ENCODE results near the gene CIITA. TPM values are rescaled to one million over a fixed set of nuclear protein-coding genes. Genes with fewer than 3 reads are reported as not detected.

The CIITA gene
- total RNA-seq, 1 experiment from 2014 or later = not detected

- TF ChIP-seq, protein P1, sequence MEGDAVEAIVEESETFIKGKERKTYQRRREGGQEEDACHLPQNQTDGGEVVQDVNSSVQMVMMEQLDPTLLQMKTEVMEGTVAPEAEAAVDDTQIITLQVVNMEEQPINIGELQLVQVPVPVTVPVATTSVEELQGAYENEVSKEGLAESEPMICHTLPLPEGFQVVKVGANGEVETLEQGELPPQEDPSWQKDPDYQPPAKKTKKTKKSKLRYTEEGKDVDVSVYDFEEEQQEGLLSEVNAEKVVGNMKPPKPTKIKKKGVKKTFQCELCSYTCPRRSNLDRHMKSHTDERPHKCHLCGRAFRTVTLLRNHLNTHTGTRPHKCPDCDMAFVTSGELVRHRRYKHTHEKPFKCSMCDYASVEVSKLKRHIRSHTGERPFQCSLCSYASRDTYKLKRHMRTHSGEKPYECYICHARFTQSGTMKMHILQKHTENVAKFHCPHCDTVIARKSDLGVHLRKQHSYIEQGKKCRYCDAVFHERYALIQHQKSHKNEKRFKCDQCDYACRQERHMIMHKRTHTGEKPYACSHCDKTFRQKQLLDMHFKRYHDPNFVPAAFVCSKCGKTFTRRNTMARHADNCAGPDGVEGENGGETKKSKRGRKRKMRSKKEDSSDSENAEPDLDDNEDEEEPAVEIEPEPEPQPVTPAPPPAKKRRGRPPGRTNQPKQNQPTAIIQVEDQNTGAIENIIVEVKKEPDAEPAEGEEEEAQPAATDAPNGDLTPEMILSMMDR (conservative IDR thresholded peaks at IDR 0.05) = no peak
- H3K79me2 ChIP-seq (ENCODE audit: insufficient read depth, low read length) = no peaks in the 10 kb centered on the region
These were observed 27.1 kb upstream of the CIITA start for GRCh38 chr16:10849736-10850477.

More at GRCh38 chr16:10849736-10850477, 27.1 kb upstream of the CIITA start:
- Histone ChIP-seq H2AFZ (ENCODE audit: low read length) (no peak overlapping the region), H3K4me1 (ENCODE audit: insufficient read depth, low read length) (no peaks in the 10 kb centered on the region), H2BK5ac (ENCODE audit: insufficient read length, low read length) (no peak overlapping the region), H2AK5ac (ENCODE audit: insufficient read length, low read length) (no peak overlapping the region), H4K8ac (replicated peaks; ENCODE audit: insufficient read length, low read depth, low read length) (no peak overlapping the region), H3K9me3 (ENCODE audit: control insufficient read depth, low read depth, low read length) (no peaks in the 10 kb centered on the region), H4K5ac (ENCODE audit: insufficient read length, low read depth, low read length) (no peak overlapping the region), H4K91ac (ENCODE audit: insufficient read length, low read depth, low read length) (no peak overlapping the region), H3K9ac (ENCODE audit: extremely low read depth, insufficient read length, low read length) (no peak overlapping the region), H3K18ac (ENCODE audit: insufficient read length, low read depth, low read length) (no peak overlapping the region), H3K79me1 (ENCODE audit: insufficient read depth, low read depth, low read length, poor library complexity, severe bottlenecking) (no peaks in the 10 kb centered on the region), H3K23ac (ENCODE audit: insufficient read length, low read depth, low read length) (no peak overlapping the region), H3K56ac (ENCODE audit: insufficient read length, low read depth, low read length) (no peak overlapping the region), H3K23me2 (ENCODE audit: insufficient read length, low read depth, low read length, poor library complexity, severe bottlenecking) (no peaks in the 10 kb centered on the region), H3K14ac (ENCODE audit: insufficient read depth, low read length) (no peak overlapping the region), H2BK15ac (ENCODE audit: low read depth, low read length) (no peak overlapping the region), H3T11ph (ENCODE audit: low read length) (no peak overlapping the region), H2BK12ac (ENCODE audit: insufficient read length, low read depth, low read length) (no peak overlapping the region), H3K27ac (ENCODE audit: insufficient read length, low read depth, low read length) (no peak overlapping the region), H3K4me2 (ENCODE audit: insufficient read depth, insufficient read length, low read length) (no peak overlapping the region), H2BK20ac (ENCODE audit: low read depth, low read length, poor library complexity, severe bottlenecking) (no peak overlapping the region), H3K4ac (ENCODE audit: low read depth, low read length) (no peak overlapping the region), H2BK120ac (ENCODE audit: low read depth, low read length, poor library complexity, severe bottlenecking) (no peak overlapping the region), H3K27me3 (ENCODE audit: insufficient read depth, low read length) (no peaks in the 10 kb centered on the region; the same call in 1 of the 2 replicates), H4K20me1 (ENCODE audit: control insufficient read depth, insufficient read depth, insufficient read length) (no peaks in the 10 kb centered on the region)
- H3K27me3 Mint-ChIP-seq (ENCODE audit: low read depth) = peaks cover 6% of the 10 kb centered on the region
- DNase-seq = no peak
- no peak overlapping the region for H3K27ac Mint-ChIP-seq
- H3K36me3 Mint-ChIP-seq (ENCODE audit: insufficient read depth in 1 of 3, low read depth in 3 of 3) = no peaks in the 10 kb centered on the region
- H3K4me3 Mint-ChIP-seq = no peak overlapping the region
- no peaks in the 10 kb centered on the region for H3K4me1 Mint-ChIP-seq
- no peaks in the 10 kb centered on the region for H3K9me3 Mint-ChIP-seq
- no CpG with 5 or more reads among the region's 7 CpGs for WGBS (ENCODE audit: extremely low coverage, insufficient read length, low lambda C conversion rate)
